Stimulated activated naive B cell treated with anti-CD40 and anti-IgM and Interleukin-4, amounts not matched to agents 10 μg/mL and 1 μg/mL and 100 μg/mL, for 72 hours (primary cell): ENCODE data around the gene NFIX.
A peak's percentile ranks its signal among the peaks of the same experiment; 100 is the strongest.

Experiments
- ATAC-seq, 2 donors: fragments of 150-1000 bp; cut with Tn5 transposase; replicated peaks; 2 replicates each; pipeline ENCODE4 v1.10.0; 2021; ENCODE audit warnings: moderate library complexity in 1 of 2
- DNase-seq: peaks from one replicate; pipeline ENCODE4 v3.0.0; 2021
- H3K27ac Mint-ChIP-seq: one replicate; pipeline ENCODE4 v1.8.0; 2022; ENCODE audit warnings: mild to moderate bottlenecking, mixed read lengths
- H3K27me3 Mint-ChIP-seq, 2 donors: one replicate each; pipeline ENCODE4 v1.8.0; 2022; ENCODE audit warnings: mixed read lengths in 2 of 2
- H3K36me3 Mint-ChIP-seq, 2 donors: one replicate each; pipeline ENCODE4 v1.8.0; 2022; ENCODE audit warnings: mixed read lengths in 2 of 2, mild to moderate bottlenecking in 1 of 2
- H3K4me1 Mint-ChIP-seq, 2 donors: one replicate each; pipeline ENCODE4 v1.8.0; 2022; ENCODE audit warnings: mixed read lengths in 2 of 2, mild to moderate bottlenecking in 1 of 2
- H3K4me3 Mint-ChIP-seq, 2 donors: one replicate each; pipeline ENCODE4 v1.8.0; 2022; ENCODE audit warnings: mild to moderate bottlenecking in 2 of 2, mixed read lengths in 2 of 2, moderate library complexity in 1 of 2
- H3K9me3 Mint-ChIP-seq, 2 donors: one replicate each; pipeline ENCODE4 v1.8.0; 2022; ENCODE audit warnings: mixed read lengths in 2 of 2, mild to moderate bottlenecking in 1 of 2

Gene NFIX

DNA sequence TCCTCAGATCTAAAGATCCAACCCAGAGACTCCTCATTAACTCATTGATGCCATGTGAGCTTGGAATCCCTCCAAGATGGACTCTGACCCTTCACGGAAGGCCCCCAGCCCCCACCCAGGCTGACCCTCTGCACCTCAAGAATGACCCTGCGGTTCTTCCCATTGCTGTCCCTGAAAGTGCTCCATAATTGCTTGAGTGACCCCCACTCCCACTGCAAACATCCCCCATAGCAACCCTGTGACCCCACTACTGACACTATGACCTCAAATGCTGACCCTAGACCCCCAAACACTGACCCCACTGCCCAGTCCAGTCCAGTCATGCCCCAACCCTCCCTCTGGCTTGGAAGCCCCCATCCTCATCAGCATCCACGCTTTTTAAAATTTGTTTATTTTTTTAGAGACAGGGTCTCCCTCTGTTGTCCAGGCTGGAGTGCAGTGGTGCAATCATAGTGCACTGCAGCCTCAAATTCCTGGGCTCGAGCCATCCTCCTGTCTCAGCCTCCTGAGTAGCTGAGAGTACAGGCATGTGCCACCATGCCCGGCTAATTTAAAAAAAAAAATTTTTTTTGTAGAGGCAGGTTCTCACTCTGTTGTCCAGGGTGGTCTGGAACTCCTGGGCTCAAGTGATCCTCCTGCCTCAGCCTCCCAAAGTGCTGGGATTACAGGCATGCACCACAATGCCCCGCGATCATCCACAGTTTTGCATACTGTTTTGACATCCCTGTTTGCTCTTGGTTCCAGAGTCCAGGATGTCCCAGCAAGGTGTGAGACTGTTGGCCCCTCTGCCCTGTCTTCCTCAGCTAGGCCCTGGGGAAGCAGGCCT is 106.5 kb downstream of the NFIX start:
- peaks cover 43 to 88% of the 10 kb centered on the region in 2 donors for H3K4me1 Mint-ChIP-seq
- no peaks in the 10 kb centered on the region for H3K27me3 Mint-ChIP-seq
- H3K27ac Mint-ChIP-seq: peak overlapping the region; percentile 95
- no peak for DNase-seq
- peaks cover 0 to 4% of the 10 kb centered on the region in 2 donors for H3K9me3 Mint-ChIP-seq
- no peak for ATAC-seq
- peak overlapping the region; percentile 92 to 94 for H3K4me3 Mint-ChIP-seq
- peaks cover 17 to 38% of the 10 kb centered on the region in 2 donors for H3K36me3 Mint-ChIP-seq

DNA sequence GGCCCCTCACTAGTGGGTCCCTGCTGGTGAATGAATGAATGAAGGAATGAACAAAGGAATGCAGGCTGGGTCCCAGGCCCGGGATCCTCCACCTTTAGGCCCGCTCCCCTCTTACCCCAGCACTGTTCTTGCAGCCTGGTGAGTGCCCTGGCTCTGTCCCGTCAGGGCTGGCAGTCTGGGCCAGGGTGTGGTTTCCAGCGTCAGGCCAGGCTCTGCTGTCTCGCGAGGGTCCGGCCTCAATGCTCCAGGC is 107.1 kb downstream of the NFIX start:
- Mint-ChIP-seq H3K36me3 (peaks cover 22 to 41% of the 10 kb centered on the region in 2 donors), H3K27me3 (no peaks in the 10 kb centered on the region), H3K9me3 (peaks cover 0 to 4% of the 10 kb centered on the region in 2 donors), H3K27ac (peak overlapping the region; percentile 95), H3K4me3 (peak overlapping the region; percentile 92 to 94), H3K4me1 (peaks cover 42 to 87% of the 10 kb centered on the region in 2 donors)
- DNase-seq: no peak
- ATAC-seq: peak; percentile 15 to 18

DNA sequence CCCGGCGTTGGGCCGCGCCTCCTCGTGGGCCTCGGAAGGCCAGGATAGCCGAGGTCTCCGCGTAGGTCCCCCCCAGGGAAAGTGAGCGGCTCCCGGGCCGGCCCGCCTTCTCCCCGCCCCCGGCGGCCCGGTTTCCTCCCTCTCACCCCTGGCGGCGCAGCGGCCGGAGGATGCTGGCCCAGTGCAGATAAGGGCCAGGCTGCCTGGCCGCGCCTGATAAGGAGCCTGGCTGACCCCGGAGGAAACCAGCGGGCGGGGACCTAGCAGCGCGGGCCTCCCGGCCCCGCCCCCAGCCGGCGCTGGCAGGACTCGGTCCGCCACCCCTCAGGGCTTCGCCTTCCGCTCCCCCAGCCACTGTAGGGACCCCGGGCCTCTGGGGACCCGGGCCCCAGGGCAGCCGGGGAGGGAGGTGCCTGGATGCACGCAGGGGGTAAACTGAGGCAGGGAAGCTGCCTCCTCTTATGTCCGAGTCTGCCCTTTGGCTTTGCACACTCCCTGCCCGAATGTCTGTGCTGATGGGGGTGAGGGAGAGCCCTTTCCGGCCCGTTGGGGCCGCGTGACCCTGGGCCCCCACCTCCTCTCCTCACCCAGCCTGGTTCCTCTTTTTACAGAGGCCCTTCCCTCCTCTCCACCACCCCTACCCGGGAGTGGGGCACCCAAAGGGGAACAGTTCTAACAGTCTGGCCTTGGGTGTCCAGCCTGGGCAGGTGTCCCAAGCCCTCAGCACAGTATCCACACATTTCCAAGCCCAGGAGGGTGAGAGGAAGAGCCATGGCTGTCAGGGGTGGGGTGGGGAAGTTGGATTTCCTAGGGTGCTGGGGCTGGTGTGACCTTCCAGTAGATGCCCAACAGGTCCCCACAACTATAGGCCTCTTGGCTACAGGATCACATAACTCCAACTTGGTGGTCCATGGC is 107.6 kb downstream of the NFIX start, which contains the start of gene LYL1:
LYL1 (minus strand) TSS at position 193 of the 915 bp plus-strand sequence. CDS start 1,687 bp downstream, outside the sequence.
- H3K9me3 Mint-ChIP-seq: peaks cover 0 to 4% of the 10 kb centered on the region in 2 donors
- peak; percentile 83 for DNase-seq
- no peaks in the 10 kb centered on the region for H3K27me3 Mint-ChIP-seq
- H3K36me3 Mint-ChIP-seq: peaks cover 25 to 44% of the 10 kb centered on the region in 2 donors
- H3K4me3 Mint-ChIP-seq: peak within 1 kb of the TSS; percentile 92 to 94
- H3K4me1 Mint-ChIP-seq: peaks cover 41 to 87% of the 10 kb centered on the region in 2 donors
- peak within 1 kb of the TSS; percentile 95 for H3K27ac Mint-ChIP-seq
- ATAC-seq: peak; percentile 70 to 75

DNA sequence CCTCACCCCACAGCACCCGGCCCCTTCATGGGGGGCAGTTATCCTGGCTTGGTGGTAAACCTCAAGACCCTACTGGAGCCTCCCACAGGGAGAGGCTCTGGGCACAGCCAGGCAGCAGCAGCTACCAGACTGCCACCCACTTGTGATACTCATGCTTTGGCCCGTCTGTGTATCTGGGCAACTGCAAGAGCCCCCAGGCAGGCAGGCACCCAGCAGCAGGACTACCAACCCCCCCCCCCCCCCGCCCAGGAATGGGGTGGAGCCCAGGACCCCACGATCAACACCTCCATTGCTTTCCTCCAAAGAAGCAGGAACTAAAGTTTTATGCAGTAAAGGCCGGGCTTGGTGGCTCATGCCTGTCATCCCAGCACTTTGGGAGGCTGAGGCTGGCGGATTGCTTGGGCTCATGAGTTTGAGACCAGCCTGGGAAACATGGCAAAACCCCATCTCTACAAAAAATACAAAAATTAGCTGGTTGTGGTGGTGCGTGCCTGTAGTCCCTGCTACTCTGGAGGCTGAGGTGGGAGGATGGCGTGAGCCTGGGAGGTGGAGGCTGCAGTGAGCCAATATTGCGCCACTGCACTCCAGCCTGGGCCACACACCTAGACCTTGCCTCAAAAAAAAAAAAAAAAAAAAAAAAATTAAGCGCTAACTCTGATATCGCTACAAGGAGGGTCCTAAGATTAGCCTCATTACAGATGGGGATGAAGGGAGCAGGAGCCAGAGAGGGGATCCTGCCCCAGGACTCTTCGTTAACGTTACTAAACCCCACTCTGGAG is 108.5 kb downstream of the NFIX start:
- DNase-seq (peak; percentile 31), ATAC-seq (peak; percentile 0 to 1)
- peaks cover 0 to 4% of the 10 kb centered on the region in 2 donors for H3K9me3 Mint-ChIP-seq
- H3K27me3 Mint-ChIP-seq: no peaks in the 10 kb centered on the region
- H3K4me3 Mint-ChIP-seq: peak overlapping the region; percentile 92 to 96
- peaks cover 24 to 43% of the 10 kb centered on the region in 2 donors for H3K36me3 Mint-ChIP-seq
- H3K4me1 Mint-ChIP-seq: peaks cover 35 to 79% of the 10 kb centered on the region in 2 donors
- peak overlapping the region; percentile 95 for H3K27ac Mint-ChIP-seq

DNA sequence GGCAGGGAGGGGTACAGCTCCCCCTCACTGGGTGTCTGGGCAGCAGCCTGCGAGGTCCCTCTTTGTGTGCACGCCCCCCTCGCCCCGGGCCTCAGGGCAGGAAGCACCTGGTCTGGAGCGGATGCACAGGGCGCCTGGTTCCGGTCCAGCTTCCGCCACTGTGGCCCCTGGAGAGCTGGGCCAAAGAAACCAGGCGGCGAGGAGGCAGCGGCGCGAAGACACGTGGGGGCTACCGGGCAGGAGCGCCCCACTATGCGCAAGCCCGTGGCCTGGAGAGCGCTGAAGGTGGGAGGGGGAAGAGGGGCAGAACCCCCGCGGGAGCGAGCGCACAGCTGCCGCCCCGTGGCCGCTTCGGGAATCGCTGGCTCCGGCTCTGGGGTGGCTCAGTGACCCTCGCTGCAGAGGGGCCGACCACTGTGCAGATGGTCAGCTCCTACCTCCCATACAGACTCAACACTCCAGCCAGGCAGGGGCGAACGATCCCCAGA is 109.1 kb downstream of the NFIX start:
- Mint-ChIP-seq H3K27ac (peak overlapping the region; percentile 95), H3K36me3 (peaks cover 25 to 43% of the 10 kb centered on the region in 2 donors), H3K9me3 (peaks cover 0 to 4% of the 10 kb centered on the region in 2 donors), H3K4me1 (peaks cover 34 to 77% of the 10 kb centered on the region in 2 donors), H3K27me3 (no peaks in the 10 kb centered on the region), H3K4me3 (peak overlapping the region; percentile 92 to 96)
- peak; percentile 85 for DNase-seq
- ATAC-seq: peak; percentile 41 to 48

DNA sequence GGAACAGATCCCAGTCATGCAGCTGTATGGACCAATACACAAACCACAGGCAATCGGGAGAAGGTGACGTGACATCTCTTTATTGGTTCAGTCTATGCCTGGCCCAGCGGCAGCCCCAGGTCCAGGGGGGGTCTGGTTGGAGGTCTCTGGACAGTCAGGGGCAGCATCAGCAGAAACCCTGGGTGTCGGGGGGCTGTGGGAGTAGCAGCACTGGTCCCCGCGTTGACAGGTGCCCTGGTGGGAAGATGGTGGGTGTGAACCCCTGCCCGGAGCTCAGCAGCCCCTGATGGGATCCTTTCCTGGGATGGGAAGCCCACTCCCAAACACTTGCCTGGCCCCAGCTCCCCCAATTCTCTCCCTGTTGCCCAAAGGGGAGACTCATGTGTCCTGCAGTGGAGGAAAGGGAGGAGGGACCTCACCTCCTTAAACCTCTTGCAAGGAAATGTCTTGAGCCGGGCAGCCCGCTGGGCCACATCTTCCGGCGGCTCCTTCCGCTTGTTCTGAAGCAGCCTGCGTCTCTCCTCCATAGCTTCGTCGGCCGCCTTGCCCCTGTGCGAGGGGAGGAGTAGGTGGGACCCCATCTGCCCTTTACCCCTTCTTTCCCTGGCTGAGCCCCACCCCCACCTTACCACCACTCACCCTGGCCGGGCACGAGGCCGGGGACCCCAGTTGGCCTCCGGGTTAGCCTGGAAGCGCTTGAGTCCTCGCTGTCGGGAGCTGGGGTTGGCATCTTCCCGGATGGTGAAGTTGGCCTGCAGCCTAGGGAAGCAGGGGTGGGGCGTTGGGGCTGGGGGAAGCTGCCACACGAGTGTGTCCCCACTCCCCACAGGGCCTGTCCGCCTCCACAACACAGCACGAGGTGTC is 109.8 kb downstream of the NFIX start:
- Mint-ChIP-seq H3K27ac (peak overlapping the region; percentile 95), H3K27me3 (no peaks in the 10 kb centered on the region), H3K4me1 (peaks cover 29 to 73% of the 10 kb centered on the region in 2 donors), H3K9me3 (peaks cover 0 to 3% of the 10 kb centered on the region in 2 donors), H3K4me3 (peak overlapping the region; percentile 92 to 96), H3K36me3 (peaks cover 24 to 41% of the 10 kb centered on the region in 2 donors)
- ATAC-seq: peak; percentile 0
- DNase-seq: peak; percentile 35

DNA sequence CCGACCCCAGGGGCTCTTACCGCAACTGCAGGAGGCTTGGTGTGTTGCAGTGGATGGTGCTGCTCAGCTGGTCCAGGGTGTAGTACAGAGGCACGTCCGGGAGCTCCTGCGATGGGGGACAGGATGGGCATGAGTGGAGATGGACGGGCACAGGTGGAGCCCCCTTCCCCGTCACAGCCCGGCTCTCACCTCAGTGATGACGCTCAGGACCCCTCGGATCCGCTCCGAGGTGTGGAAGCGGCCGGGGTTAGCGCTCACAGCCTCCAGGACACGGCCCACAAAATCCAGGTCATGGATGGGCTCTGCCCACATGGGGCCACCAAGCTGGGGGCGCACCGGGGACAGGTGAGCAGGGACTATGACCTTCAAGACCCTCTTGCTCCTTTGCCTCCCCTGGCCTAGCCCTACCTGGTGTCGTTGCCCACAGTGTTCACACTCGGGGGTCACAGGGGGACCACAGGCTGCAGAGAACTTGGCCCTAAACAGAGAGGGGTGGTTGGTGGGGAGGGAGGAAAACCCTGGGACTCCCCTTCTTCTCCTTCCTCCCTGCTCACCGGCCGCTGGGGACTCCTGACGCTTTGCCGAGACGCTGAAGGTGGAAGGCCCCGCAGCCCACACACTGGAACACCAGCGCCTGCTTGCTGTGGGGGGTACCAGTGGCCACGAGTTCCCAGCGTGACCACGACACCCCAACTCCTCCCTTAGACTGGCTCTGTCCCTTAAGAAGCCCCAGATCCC is 114.3 kb downstream of the NFIX start:
- ATAC-seq: no peak
- H3K9me3 Mint-ChIP-seq: no peaks in the 10 kb centered on the region
- H3K27me3 Mint-ChIP-seq: no peaks in the 10 kb centered on the region
- H3K27ac Mint-ChIP-seq: no peak overlapping the region
- peaks cover 31 to 46% of the 10 kb centered on the region in 2 donors for H3K36me3 Mint-ChIP-seq
- peaks cover 15 to 50% of the 10 kb centered on the region in 2 donors for H3K4me1 Mint-ChIP-seq
- no peak for DNase-seq
- no peak overlapping the region for H3K4me3 Mint-ChIP-seq

DNA sequence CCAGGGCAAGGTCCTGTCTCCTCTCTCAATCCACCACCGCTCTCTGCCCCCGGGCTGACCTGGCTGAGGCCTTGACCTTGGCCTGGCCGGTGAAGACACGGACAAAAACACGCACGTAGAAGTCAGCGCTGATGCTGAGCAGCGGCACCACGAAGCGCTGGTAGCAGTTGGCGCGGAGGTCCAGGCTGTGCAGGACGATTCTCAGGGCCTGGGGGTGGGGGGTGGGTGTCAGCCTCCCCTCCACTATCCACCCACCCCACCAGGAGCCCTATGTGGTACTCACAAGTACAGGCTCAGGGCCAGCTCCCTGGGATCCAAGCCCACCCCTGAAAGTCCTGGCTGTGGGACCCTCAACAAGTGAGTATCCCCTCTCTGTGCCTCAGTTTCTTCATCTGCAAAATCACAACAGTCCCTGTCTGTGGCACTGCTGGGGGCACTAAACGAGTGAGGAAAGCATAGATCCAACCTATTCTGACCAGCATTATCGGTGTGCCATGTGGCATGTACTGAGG is 114.9 kb downstream of the NFIX start:
- Mint-ChIP-seq H3K27me3 (no peaks in the 10 kb centered on the region), H3K9me3 (no peaks in the 10 kb centered on the region), H3K27ac (no peak overlapping the region), H3K4me1 (peaks cover 11 to 48% of the 10 kb centered on the region in 2 donors), H3K36me3 (peaks cover 29 to 44% of the 10 kb centered on the region in 2 donors), H3K4me3 (peak overlapping the region in 1 of 2 donors; percentile 21)
- no peak for ATAC-seq
- DNase-seq: no peak

DNA sequence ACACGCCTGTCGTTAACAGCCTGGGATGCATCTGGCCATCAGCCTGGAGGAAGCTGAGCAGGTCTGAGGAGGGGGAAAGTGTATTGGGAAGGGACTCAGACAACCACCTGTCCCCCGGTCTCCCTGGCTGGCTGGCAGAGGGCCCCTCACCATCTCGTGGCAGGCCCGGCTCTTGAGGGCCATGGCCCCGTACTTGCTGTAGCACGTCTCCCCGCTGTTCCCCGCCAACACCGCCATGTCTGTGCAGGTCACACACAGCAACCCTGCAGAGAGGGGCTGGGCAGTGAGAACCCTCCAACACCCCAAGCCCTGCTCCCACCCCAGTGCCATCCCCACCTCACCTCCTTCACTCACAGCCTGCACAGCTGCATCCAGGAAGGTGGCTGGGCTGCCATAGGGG is 117.3 kb downstream of the NFIX start:
- H3K36me3 Mint-ChIP-seq: peaks cover 26 to 44% of the 10 kb centered on the region in 2 donors
- DNase-seq (no peak), ATAC-seq (no peak)
- H3K4me1 Mint-ChIP-seq: peaks cover 14 to 53% of the 10 kb centered on the region in 2 donors
- H3K9me3 Mint-ChIP-seq: no peaks in the 10 kb centered on the region
- no peaks in the 10 kb centered on the region for H3K27me3 Mint-ChIP-seq
- H3K27ac Mint-ChIP-seq: no peak overlapping the region
- H3K4me3 Mint-ChIP-seq: no peak overlapping the region

DNA sequence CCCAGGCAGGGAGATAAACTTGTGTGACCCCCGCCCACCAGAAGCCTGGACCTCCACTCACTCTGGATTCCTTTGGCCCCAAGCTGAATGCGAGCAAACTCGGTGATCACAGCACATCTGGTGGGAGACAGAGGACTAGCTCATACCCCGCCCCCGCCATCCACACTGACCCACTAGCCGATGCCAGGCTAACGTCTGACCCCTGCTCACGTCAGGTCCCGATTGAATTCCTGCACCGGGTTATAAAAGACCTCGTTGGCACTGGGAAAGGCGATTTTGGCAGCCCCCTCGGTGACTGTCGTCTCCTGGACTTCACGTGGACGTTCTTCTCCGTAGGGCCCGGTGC is 120.6 kb downstream of the NFIX start:
- Mint-ChIP-seq H3K4me3 (peak overlapping the region; percentile 97 to 99), H3K4me1 (peaks cover 25 to 69% of the 10 kb centered on the region in 2 donors), H3K9me3 (no peaks in the 10 kb centered on the region), H3K27me3 (no peaks in the 10 kb centered on the region), H3K36me3 (peaks cover 16 to 41% of the 10 kb centered on the region in 2 donors), H3K27ac (peak overlapping the region; percentile 98)
- ATAC-seq (no peak), DNase-seq (no peak)

DNA sequence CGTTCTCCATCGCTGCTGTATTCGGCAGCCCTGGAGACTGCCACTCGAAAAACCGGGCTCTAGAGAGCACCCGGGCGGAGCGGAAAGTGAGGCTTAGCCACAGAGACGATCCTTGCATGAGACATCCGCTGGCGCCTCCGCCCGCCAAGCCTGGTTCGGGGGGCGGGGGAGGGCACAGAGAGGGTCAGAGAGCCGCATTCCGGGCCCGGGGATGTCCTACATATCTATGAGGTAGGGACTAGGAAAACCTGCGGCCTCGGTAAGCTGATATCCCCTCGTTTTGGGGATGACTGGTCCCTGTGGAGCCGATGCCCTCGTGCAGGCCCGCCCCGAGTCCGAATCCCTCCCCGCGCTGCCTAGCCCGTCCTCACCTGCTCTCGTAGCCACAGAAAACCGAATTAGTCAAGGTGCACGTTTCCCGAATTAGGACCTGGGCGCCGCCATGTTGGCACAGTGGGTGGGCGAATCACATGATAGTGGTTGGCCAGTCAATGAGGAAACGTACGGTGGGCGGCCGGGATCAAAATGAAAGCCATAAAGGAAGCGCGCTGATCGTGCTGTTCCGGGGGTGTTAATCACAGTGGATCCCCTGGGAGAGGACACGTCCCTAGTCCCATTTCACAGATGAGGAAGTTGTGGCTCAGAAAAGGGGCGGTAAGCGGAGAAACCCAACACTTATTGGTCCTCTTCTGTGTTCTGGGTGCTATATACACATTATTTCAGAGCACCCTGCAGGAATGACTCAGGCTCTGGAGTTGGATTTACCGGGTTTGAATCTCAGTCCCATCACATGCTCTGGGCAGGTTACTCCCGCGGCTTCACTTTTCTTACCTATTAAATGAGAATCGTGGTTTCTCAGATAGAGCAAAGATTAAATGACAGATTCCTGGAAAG is 121.3 kb downstream of the NFIX start, which contains the start of gene TRMT1:
TRMT1 (minus strand) TSS at position 459 of the 894 bp plus-strand sequence; CDS start at position 118, 341 bp downstream.
- Mint-ChIP-seq H3K36me3 (peaks cover 16 to 44% of the 10 kb centered on the region in 2 donors), H3K4me1 (peaks cover 30 to 75% of the 10 kb centered on the region in 2 donors), H3K9me3 (no peaks in the 10 kb centered on the region), H3K27ac (peak within 1 kb of the TSS; percentile 98), H3K27me3 (no peaks in the 10 kb centered on the region), H3K4me3 (peak within 1 kb of the TSS; percentile 97 to 99)
- ATAC-seq (peak; percentile 65 to 69), DNase-seq (peak; percentile 94)
